IMR-90 (cell line): ENCODE measurements around the gene MRPS9. TPM values are rescaled to one million over a fixed set of nuclear protein-coding genes. Genes with fewer than 3 reads are reported as not detected.

Experiments used
- polyA plus RNA-seq, 3 experiments: library from polyadenylated mRNA; depleted of rRNA; stranded (reverse); fragments of >200 nt; gene quantifications; 2 replicates each; pipeline ENCODE4 v1.2.3, GENCODE V29; 2012; ENCODE audit warnings: low replicate concordance in 1 of 3
- total RNA-seq: library from RNA; depleted of rRNA; stranded (reverse); fragments of >200 nt; gene quantifications from 2 replicates; pipeline ENCODE4 v1.2.3, GENCODE V29; 2012; rRNA removed

The MRPS9 gene
- total and polyA plus RNA-seq, 2 of the 4 experiments (the other 2 are of a cell fraction): 20.6 to 27.7 TPM

Other genes with a start within 250 kb of the MRPS9 start
- gene POU3F3, start 184.0 kb upstream of the MRPS9 start, total RNA-seq: not detected in 2 replicates
- gene POU3F3, start 184.0 kb upstream of the MRPS9 start, polyA plus RNA-seq (2012; rRNA removed): not detected in 2 replicates
- gene GPR45, start 203.7 kb downstream of the MRPS9 start, total RNA-seq: not detected in 2 replicates
- not detected in 2 replicates for gene GPR45, start 203.7 kb downstream of the MRPS9 start, polyA plus RNA-seq (2012; rRNA removed)